Amygdala (tissue), 56 donors: ENCODE results near the gene KCTD14.
"Not testable (repeated sequence)": the region's sequence is repeated elsewhere in the genome, so short reads cannot be mapped to it uniquely, and the experiment has no call there.

Experiments used
- DNase-seq, 56 donors: peaks; one replicate each; lab custom pipeline; 2025; lab: John Stamatoyannopoulos, UW

The KCTD14 gene

GRCh38 chr11:78049348-78049747, 26.3 kb upstream of the KCTD14 start:
- no peak for DNase-seq

DNA sequence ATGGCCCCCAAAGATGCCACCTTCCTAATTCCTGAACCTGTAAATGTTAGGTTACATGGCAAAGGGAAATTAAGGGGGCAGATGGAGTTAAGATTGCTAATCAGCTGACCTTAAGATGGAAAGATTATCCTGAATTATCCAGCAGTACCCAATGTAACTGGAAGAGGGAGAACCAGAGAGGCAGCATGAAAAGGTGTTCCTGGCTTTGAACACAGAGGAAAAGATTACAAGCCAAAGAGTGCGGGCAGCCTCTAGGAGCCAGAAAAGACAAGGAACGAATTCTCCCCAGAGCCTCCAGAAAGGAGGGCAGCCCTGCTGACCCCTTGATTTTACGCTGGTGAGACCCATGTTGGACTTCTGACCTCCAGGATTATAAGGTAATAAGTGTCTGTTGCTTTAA, 25.5 kb upstream of the KCTD14 start:
- no peak for DNase-seq

DNA sequence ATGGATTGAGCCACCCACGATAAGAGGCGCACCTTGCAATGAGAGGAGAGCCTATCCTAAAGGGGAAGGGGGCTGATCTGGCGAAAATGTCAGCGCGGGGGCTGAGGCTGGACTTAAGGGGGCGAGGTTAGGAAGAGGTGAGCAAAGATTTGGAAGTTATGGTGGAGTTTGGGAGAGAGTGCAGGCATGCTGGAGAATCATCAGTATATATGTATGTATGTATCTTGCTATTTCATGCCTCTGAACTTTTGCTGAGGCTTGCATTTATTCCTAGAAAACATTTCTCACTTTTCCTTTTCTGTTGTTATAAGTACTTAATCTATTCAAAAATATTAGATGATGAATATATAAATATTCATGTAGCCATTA, 23.4 kb upstream of the KCTD14 start:
- no peak for DNase-seq

- DNase-seq: peak in 55 of 56 donors; percentile 12 to 90 (median 66)
Measured at GRCh38 chr11:78045851-78046485, 22.9 kb upstream of the KCTD14 start.

GRCh38 chr11:78044706-78045105, 21.6 kb upstream of the KCTD14 start:
- DNase-seq: no peak

DNA sequence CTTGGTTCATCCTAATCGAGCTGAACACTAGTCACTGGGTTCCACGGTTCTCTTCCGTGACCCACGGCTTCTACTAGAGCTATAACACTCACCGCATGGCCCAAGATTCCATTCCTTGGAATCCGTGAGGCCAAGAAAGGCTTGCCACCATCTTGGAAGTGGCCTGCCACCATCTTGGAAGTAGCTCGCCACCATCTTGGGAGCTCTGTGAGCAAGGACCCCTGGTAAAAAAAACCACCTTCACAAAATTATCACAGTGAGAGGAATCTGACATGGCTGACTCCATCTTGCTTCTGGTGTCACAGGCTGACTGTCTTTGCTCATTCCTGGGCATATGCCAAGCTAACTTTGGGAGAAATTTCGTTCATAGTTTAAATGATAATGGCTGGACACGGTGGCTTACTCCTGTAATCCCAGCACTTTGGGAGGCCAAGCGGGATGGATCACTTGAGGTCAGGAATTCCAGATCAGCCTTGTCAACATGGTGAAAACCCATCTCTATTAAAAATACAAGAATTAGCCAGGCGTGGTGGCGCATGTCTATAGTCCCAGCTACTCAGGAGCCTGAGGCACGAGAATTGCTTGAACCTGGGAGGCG, 18.9 kb upstream of the KCTD14 start:
- no peak for DNase-seq

- DNase-seq: not testable (repeated sequence)
Measured at GRCh38 chr11:78041380-78041719, 18.3 kb upstream of the KCTD14 start.

DNA sequence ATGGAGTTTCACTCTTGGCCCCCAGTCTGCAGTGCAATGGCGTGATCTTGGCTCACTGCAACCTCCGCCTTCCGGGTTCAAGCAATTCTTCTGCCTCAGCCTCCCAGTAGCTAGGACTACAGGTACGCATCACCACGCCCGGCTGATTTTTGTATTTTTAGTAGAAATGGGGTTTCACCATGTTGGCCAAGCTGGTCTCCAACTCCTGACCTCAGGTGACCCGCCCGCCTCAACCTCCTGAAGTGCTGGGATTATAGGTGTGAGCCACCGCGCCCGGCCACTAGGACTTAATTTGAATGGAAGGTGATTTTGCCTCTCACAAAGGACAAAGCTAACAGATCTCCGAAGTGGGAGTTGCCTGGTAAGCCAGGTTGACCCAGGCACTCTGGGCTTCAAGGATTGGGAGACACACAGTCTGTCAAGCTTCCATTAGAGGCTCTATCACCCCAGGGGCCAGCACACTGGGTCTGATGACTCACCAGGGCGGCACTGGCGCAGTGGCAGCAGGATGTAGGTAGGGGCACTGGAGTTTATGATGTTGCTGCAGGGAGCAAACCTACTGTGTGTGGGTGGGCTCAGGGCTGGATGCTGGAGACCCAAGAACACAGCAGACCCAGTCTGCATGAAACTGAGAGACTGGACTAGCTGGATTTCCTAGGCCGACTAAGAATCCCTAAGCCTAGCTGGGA, 17.8 kb upstream of the KCTD14 start:
- DNase-seq: no peak

DNA sequence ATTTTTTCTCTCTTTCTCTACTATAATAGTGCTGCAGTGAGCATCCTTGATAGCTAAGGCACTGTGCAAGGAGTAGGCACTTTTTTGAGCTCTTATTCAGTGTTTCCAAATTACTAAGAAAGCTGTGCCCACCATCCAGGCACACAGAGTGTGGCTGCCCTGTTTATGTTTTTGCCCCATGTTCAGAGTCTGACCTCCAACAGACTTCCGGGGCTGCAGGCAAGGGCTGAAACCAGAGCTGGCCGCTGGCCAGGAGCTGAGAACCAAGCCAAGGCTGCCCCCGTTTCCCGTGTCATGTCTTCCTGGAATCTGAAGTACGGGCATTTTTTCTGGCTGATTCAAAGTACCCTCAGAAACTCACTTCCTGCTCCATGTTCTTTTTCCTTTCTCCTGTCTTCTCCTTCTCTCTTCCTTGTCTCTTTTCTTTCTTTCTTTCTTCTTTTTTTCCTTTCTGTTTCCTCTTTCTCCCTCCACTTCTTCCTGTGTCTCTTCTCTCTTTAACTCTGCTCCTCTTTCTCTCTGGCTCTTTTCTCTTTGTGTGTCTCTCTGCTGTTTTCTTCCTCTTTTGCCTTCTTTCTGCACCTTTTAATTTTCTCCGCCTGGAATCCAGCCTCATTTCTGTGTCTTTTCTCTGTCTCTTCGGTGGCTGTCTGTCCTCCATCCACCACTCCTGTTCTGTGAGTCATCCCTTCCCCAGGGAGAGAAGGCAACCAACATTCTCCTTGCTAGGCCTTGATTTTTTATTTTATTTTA, 17.0 kb upstream of the KCTD14 start:
- DNase-seq: peak in 42 of 56 donors; percentile 4 to 72 (median 26)

DNA sequence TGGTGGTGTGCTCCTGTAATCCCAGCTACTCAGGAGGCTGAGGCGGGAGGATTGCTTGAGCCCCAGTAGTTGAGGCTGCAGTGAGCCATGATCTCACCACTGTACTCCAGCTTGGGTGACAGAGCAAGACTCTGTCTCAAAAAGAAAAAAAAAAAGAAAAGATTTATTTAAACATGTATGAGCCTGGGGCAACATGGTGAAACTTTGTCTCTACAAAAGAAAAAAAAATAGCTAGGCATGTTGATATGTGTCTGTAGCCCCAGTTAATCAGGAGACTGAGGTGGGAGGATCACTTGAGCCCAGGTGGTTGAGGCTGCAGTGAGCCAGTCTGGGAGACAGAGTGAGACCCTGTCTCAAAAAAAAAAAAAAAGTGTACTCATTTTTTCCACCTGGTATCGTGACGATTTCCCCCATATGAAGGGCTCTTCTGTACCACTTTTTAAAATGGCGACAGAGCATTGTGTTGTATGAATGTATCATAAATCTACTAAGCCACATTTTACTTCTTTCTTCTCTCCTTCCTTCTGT, 16.4 kb upstream of the KCTD14 start:
- DNase-seq: no peak

DNA sequence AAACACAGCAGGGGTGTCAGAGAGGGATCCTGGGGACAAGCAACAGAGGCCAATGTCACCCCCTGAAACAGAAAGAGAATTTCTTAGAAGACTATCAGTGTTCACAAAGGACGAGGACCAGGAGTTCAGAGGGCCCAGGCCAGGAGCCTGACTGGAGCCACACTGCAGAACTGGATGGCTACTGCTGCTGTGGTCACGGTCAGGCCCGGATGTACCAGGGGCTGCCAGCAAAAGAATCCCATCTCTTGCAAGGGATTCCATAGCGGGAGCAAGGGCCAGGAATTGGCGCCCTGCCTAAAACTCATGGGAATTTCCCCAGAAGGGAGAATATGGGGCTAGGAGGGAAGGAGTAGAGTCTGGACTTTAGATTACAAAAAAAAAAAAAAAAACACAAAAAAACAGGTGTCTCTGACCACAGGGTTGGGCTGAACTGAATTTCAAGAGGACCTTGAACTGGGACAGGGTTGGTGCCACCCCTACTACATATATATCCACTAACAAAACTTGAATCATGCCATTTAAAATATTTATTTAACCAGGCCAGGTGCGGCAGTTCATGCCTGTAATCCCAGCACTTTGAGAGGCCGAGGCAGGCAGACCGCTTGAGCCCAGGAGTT, 15.7 kb upstream of the KCTD14 start:
- DNase-seq: peak in 1 of 56 donors; percentile 16

DNA sequence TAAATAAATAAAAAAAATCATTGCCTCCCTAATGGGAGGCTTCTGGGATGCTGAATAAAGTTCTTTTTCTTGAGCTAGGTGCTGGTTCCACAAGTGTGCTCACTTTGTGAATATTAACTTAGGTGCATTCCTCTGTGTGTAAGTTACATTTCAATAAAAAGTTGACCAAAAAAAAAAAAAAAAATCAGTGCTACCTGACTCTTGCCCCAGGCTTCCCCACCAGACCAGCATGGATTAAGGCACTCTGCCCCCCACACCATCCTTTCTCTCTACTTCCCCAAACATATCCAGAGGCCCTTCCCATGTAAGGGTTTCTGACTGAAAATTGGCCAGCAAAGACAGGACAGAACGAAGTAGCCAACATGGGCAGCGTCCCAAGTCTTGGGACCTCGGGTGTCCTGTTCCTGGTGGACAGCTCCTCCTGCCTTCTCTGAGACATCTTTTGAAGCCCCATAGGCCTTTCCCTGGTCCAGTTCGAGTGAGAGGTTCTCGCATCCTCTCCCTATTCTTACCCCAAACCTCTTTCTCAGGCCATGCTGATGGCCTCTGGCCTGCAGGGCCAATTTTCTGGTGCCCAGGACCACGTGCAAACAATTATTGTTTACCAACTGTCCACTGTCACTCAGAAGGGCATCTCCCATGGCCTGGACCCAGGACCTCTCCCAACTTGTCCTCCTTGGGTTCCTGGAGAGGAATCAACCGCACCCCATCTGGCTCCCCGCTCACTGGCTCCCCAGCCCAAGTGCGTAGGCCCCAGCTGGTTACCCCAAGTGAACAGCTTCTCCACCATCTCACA, 14.9 kb upstream of the KCTD14 start:
- no peak for DNase-seq

GRCh38 chr11:78037056-78037455, 14.0 kb upstream of the KCTD14 start:
- DNase-seq: no peak

GRCh38 chr11:78036313-78036712, 13.2 kb upstream of the KCTD14 start:
- DNase-seq: no peak

- DNase-seq: no peak
Measured at GRCh38 chr11:78034623-78035022, 11.5 kb upstream of the KCTD14 start.

GRCh38 chr11:78033040-78033439, 10.0 kb upstream of the KCTD14 start:
- no peak for DNase-seq

- peak in 2 of 56 donors; percentile 4 to 6 for DNase-seq
Measured at GRCh38 chr11:78032090-78032489, 9.0 kb upstream of the KCTD14 start.

- no peak for DNase-seq
Measured at GRCh38 chr11:78031629-78032028, 8.6 kb upstream of the KCTD14 start.

GRCh38 chr11:78030429-78031325, 7.6 kb upstream of the KCTD14 start:
- DNase-seq: peak in 55 of 56 donors; percentile 51 to 97 (median 88)
